ENCODE measurements around the gene ZGPAT. TPM values are rescaled to one million over a fixed set of nuclear protein-coding genes. Genes with fewer than 3 reads are reported as not detected.

Gene ZGPAT
- total and polyA plus RNA-seq, 2 of the 13 experiments (the other 11 are each of a cell fraction or from before 2014, with no cell fraction given): 23.0 to 41.9 TPM

DNA sequence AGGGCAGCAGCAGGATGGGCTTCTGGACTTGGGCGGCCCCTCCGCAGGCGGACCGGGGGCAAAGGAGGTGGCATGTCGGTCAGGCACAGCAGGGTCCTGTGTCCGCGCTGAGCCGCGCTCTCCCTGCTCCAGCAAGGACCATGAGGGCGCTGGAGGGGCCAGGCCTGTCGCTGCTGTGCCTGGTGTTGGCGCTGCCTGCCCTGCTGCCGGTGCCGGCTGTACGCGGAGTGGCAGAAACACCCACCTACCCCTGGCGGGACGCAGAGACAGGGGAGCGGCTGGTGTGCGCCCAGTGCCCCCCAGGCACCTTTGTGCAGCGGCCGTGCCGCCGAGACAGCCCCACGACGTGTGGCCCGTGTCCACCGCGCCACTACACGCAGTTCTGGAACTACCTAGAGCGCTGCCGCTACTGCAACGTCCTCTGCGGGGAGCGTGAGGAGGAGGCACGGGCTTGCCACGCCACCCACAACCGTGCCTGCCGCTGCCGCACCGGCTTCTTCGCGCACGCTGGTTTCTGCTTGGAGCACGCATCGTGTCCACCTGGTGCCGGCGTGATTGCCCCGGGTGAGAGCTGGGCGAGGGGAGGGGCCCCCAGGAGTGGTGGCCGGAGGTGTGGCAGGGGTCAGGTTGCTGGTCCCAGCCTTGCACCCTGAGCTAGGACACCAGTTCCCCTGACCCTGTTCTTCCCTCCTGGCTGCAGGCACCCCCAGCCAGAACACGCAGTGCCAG lies 11.0 kb upstream of the ZGPAT start, which contains the start of gene TNFRSF6B:
Gene TNFRSF6B (plus strand): TSS at position 25 of the 729 bp plus-strand sequence. CDS start 116 bp downstream, at position 141.
- Histone ChIP-seq H3K4me1 (ENCODE audit: insufficient read depth, low read length) (peaks cover 21% of the 10 kb centered on the region), H3K9me3 (ENCODE audit: low read length) (no peaks in the 10 kb centered on the region), H3K79me2 (ENCODE audit: insufficient read depth, low read length) (no peaks in the 10 kb centered on the region), H4K20me1 (ENCODE audit: insufficient read depth, low read length) (peaks cover 4% of the 10 kb centered on the region; the same call in 1 of the 2 replicates), H3K27me3 (ENCODE audit: control insufficient read depth in 1 of 2, insufficient read depth in 2 of 2, low read length in 2 of 2) (no peaks in the 10 kb centered on the region), H2AFZ (ENCODE audit: low read length) (no peak within 1 kb of the TSS), H3K9ac (ENCODE audit: insufficient read depth, low read depth, low read length) (peak within 1 kb of the TSS; percentile 49), H3K4me2 (ENCODE audit: low read depth, low read length) (peak within 1 kb of the TSS; percentile 63), H3K27ac (ENCODE audit: extremely low read length, insufficient read depth, low read length) (no peak within 1 kb of the TSS), H3K36me3 (replicated peaks in 1 of 2; ENCODE audit: control insufficient read depth in 1 of 2, insufficient read depth in 2 of 2, low read length in 2 of 2) (peaks cover 4% of the 10 kb centered on the region in 2 experiments; a peak in 4 of 5 replicates), H3K4me3 (replicated peaks in 1 of 3; ENCODE audit: insufficient read depth in 1 of 3, low read depth in 2 of 3, low read length in 3 of 3) (peak within 1 kb of the TSS in 2 of 3 experiments; percentile 0 to 43; a peak in 1 of 6 replicates)
- in situ Hi-C loops (cut with HindIII; ENCODE audit: extremely low pct_ligation_motif_present, low pct_unique_long_range_greater_than_20kb) (no loop called here), intact Hi-C loops (cut with micrococcal nuclease; ENCODE audit: unreplicated experiment) (no loop called here)
- WGBS (ENCODE audit: low lambda C conversion rate): 64% methylated on average over 37 of the region's 52 CpGs
- ChIA-PET POLR2A (interaction anchor here (1.0 to 1.7 kb wide), 3 partner anchors 11 to 41 kb away, joined by 3 to 9 read pairs (median 3); partner anchors contain the start of genes ARFRP1, RTEL1 and ZGPAT), CTCF (ENCODE audit: low intra/inter-chr PET ratio, low total read pairs) (no interaction called here)
- DNase-seq (ENCODE audit: low spot score) (no peak), FAIRE-seq (no peak), ATAC-seq (peak; percentile 21)
- no TSS peak for BruUV-seq (replicated peaks)
- TF ChIP-seq AKAP8 (CRISPR knock-in tag; IDR thresholded peaks at IDR 0.05) (peak; percentile 100), ZNF589 (CRISPR knock-in tag; conservative IDR thresholded peaks at IDR 0.05) (0 out of 2 replicates have a peak, but pooled peaks have one; percentile 42), ZNF572 (CRISPR knock-in tag; IDR thresholded peaks at IDR 0.05) (peak; percentile 3; the same call in 1 of the 2 replicates), ZNF619 (CRISPR knock-in tag; IDR thresholded peaks at IDR 0.05) (peak; percentile 55; the same call in 1 of the 2 replicates), PHF21A (CRISPR knock-in tag; IDR thresholded peaks at IDR 0.05) (no peak), ZNF468 (CRISPR knock-in tag; IDR thresholded peaks at IDR 0.05) (peak; percentile 88; the same call in 1 of the 2 replicates), KAT8 (CRISPR knock-in tag; IDR thresholded peaks at IDR 0.05) (no peak), CC2D1A (CRISPR knock-in tag; IDR thresholded peaks at IDR 0.05) (0 out of 2 replicates have a peak, but pooled peaks have one; percentile 18), SOX5 (CRISPR knock-in tag; IDR thresholded peaks at IDR 0.05; ENCODE audit: borderline replicate concordance) (peak; percentile 28; the same call in 1 of the 2 replicates), YEATS4 (CRISPR knock-in tag; IDR thresholded peaks at IDR 0.05; ENCODE audit: borderline replicate concordance) (peak; percentile 38; the same call in 1 of the 2 replicates), GPN1 (CRISPR knock-in tag; IDR thresholded peaks at IDR 0.05; ENCODE audit: borderline replicate concordance) (0 out of 2 replicates have a peak, but pooled peaks have one; percentile 37), ZNF562 (CRISPR knock-in tag; IDR thresholded peaks at IDR 0.05; ENCODE audit: borderline replicate concordance) (no peak), MEF2D (CRISPR knock-in tag; IDR thresholded peaks at IDR 0.05) (peak; percentile 65; the same call in 1 of the 2 replicates), MEIS2 (CRISPR knock-in tag; IDR thresholded peaks at IDR 0.05) (no peak), HNF4G (IDR thresholded peaks at IDR 0.05; ENCODE audit: borderline replicate concordance, low read depth, low read length) (no peak), HNF4G (CRISPR knock-in tag; IDR thresholded peaks at IDR 0.05; ENCODE audit: borderline replicate concordance, low read depth) (no peak; the same call in 1 of the 2 replicates)
- TF ChIP-seq, protein P1, sequence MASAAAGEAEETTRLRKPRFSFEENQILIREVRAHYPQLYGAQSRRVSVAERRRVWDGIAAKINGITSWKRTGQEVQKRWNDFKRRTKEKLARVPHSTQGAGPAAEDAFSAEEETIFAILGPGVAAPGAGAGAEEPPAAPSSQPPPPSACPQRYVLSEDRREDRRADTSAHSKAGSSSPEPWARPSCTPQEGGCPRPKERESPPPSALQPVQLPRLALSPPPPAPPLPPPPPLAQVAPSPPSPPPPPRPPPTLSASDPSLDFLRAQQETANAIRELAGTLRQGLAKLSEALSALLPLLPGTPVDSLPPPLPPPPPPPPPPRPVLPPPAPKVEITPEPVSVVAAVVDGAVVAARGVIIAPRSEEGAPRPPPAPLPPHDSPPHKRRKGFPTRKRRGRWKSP (CRISPR knock-in tag; IDR thresholded peaks at IDR 0.05): 0 out of 2 replicates have a peak, but pooled peaks have one; percentile 14
- TF ChIP-seq, protein P2, sequence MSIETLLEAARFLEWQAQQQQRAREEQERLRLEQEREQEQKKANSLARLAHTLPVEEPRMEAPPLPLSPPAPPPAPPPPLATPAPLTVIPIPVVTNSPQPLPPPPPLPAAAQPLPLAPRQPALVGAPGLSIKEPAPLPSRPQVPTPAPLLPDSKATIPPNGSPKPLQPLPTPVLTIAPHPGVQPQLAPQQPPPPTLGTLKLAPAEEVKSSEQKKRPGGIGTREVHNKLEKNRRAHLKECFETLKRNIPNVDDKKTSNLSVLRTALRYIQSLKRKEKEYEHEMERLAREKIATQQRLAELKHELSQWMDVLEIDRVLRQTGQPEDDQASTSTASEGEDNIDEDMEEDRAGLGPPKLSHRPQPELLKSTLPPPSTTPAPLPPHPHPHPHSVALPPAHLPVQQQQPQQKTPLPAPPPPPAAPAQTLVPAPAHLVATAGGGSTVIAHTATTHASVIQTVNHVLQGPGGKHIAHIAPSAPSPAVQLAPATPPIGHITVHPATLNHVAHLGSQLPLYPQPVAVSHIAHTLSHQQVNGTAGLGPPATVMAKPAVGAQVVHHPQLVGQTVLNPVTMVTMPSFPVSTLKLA (IDR thresholded peaks at IDR 0.05): no peak
- TF ChIP-seq, protein P3, sequence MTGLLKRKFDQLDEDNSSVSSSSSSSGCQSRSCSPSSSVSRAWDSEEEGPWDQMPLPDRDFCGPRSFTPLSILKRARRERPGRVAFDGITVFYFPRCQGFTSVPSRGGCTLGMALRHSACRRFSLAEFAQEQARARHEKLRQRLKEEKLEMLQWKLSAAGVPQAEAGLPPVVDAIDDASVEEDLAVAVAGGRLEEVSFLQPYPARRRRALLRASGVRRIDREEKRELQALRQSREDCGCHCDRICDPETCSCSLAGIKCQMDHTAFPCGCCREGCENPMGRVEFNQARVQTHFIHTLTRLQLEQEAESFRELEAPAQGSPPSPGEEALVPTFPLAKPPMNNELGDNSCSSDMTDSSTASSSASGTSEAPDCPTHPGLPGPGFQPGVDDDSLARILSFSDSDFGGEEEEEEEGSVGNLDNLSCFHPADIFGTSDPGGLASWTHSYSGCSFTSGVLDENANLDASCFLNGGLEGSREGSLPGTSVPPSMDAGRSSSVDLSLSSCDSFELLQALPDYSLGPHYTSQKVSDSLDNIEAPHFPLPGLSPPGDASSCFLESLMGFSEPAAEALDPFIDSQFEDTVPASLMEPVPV (CRISPR knock-in tag; IDR thresholded peaks at IDR 0.05): peak; percentile 9; the same call in 1 of the 2 replicates
- TF ChIP-seq, protein P4, sequence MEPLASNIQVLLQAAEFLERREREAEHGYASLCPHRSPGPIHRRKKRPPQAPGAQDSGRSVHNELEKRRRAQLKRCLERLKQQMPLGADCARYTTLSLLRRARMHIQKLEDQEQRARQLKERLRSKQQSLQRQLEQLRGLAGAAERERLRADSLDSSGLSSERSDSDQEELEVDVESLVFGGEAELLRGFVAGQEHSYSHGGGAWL (CRISPR knock-in tag; IDR thresholded peaks at IDR 0.05): peak; percentile 47; the same call in 1 of the 2 replicates
